Activated T-helper 1 cell treated with anti-CD3 and anti-CD28 coated beads, Interleukin-12 subunit alpha, Interleukin-12 subunit beta, Interleukin-2, Interleukin-4 antibody, amounts not matched to agents 30 ng/mL and 10 ng/mL and 1 ng/mL, durations not matched to agents 14 hours and 24 hours and 36 hours (primary cell): Measurements from ENCODE around the gene CALM1. TPM values are rescaled to one million over a fixed set of nuclear protein-coding genes. Genes with fewer than 3 reads are reported as not detected.
A peak's percentile ranks its signal among the peaks of the same experiment; 100 is the strongest.

Experiments used
- DNase-seq: peaks from one replicate; pipeline ENCODE4 v3.0.0; 2021; ENCODE audit warnings: low spot score
- H3K27ac Mint-ChIP-seq: one replicate; pipeline ENCODE4 v1.8.0; 2021; ENCODE audit warnings: mild to moderate bottlenecking, mixed read lengths
- H3K27me3 Mint-ChIP-seq: one replicate; pipeline ENCODE4 v1.8.0; 2022; ENCODE audit warnings: mild to moderate bottlenecking, moderate library complexity, mixed read lengths; ENCODE audit not compliant: insufficient read depth
- H3K36me3 Mint-ChIP-seq: one replicate; pipeline ENCODE4 v1.8.0; 2021; ENCODE audit warnings: low read depth, mixed read lengths
- H3K4me1 Mint-ChIP-seq: one replicate; pipeline ENCODE4 v1.8.0; 2021; ENCODE audit warnings: low read depth, mixed read lengths
- H3K4me3 Mint-ChIP-seq: one replicate; pipeline ENCODE4 v1.8.0; 2021; ENCODE audit warnings: mild to moderate bottlenecking, moderate library complexity, mixed read lengths
- H3K9me3 Mint-ChIP-seq: one replicate; pipeline ENCODE4 v1.8.0; 2021; ENCODE audit warnings: mixed read lengths
- intact Hi-C: fragments of 100-400 bp; cut with micrococcal nuclease; formaldehyde crosslinking; loops from one replicate; pipeline ENCODE4 v1.15.1; 2024
- total RNA-seq: library from RNA; stranded (reverse); gene quantifications from 2 replicates; pipeline ENCODE4 v1.2.3, GENCODE V29; 2022

CALM1 gene
- 513 and 521 TPM in 2 replicates for total RNA-seq

- Mint-ChIP-seq H3K4me3 (peak within 1 kb of the TSS; percentile 89), H3K4me1 (peaks cover 39% of the 10 kb centered on the region), H3K27ac (peak within 1 kb of the TSS; percentile 90), H3K36me3 (peaks cover 26% of the 10 kb centered on the region), H3K9me3 (no peaks in the 10 kb centered on the region), H3K27me3 (peaks cover 2% of the 10 kb centered on the region)
- intact Hi-C loops, result loop anchor here (1.0 to 5.0 kb wide), 7 partner anchors 13 to 666 kb away; partner anchors contain the start of genes NRDE2, PSMC1 and RPS6KA5
- DNase-seq, result peak; percentile 93
These were observed at the start of gene CALM1 for GRCh38 chr14:90396341-90397339. Gene CALM1, plus strand, starts transcription at chr14:90397029. Its CDS starts 202 bp downstream, at chr14:90397231.

GRCh38 chr14:90348270-90348669 lies 48.6 kb upstream of the CALM1 start:
- DNase-seq, result no peak
- Mint-ChIP-seq H3K27me3 (no peaks in the 10 kb centered on the region), H3K9me3 (no peaks in the 10 kb centered on the region), H3K36me3 (no peaks in the 10 kb centered on the region), H3K4me1 (peaks cover 4% of the 10 kb centered on the region), H3K4me3 (no peak overlapping the region), H3K27ac (no peak overlapping the region)
- intact Hi-C loops, result no loop called here

- H3K4me1 Mint-ChIP-seq, result peaks cover 4% of the 10 kb centered on the region
- H3K9me3 Mint-ChIP-seq, result no peaks in the 10 kb centered on the region
- H3K36me3 Mint-ChIP-seq, result no peaks in the 10 kb centered on the region
- no peak for DNase-seq
- no peaks in the 10 kb centered on the region for H3K27me3 Mint-ChIP-seq
- H3K4me3 Mint-ChIP-seq, result no peak overlapping the region
- H3K27ac Mint-ChIP-seq, result no peak overlapping the region
- intact Hi-C loops, result no loop called here
These were observed 47.1 kb upstream of the CALM1 start for GRCh38 chr14:90349739-90350138.

- Mint-ChIP-seq H3K27ac (no peak overlapping the region), H3K4me1 (peaks cover 4% of the 10 kb centered on the region), H3K36me3 (no peaks in the 10 kb centered on the region), H3K27me3 (peaks cover 5% of the 10 kb centered on the region), H3K4me3 (no peak overlapping the region), H3K9me3 (no peaks in the 10 kb centered on the region)
- intact Hi-C loops, result no loop called here
- DNase-seq, result no peak
These were observed 42.1 kb upstream of the CALM1 start for GRCh38 chr14:90354551-90355298.

- H3K4me1 Mint-ChIP-seq, result no peaks in the 10 kb centered on the region
- intact Hi-C loops, result no loop called here
- H3K27ac Mint-ChIP-seq, result no peak overlapping the region
- DNase-seq, result no peak
- no peaks in the 10 kb centered on the region for H3K9me3 Mint-ChIP-seq
- H3K4me3 Mint-ChIP-seq, result no peak overlapping the region
- no peaks in the 10 kb centered on the region for H3K36me3 Mint-ChIP-seq
- H3K27me3 Mint-ChIP-seq, result peaks cover 5% of the 10 kb centered on the region
These were observed 41.0 kb upstream of the CALM1 start for GRCh38 chr14:90355540-90356518.

- no peaks in the 10 kb centered on the region for H3K36me3 Mint-ChIP-seq
- H3K27me3 Mint-ChIP-seq, result peaks cover 5% of the 10 kb centered on the region
- no peak overlapping the region for H3K4me3 Mint-ChIP-seq
- DNase-seq, result no peak
- intact Hi-C loops, result no loop called here
- H3K9me3 Mint-ChIP-seq, result no peaks in the 10 kb centered on the region
- no peak overlapping the region for H3K27ac Mint-ChIP-seq
- no peaks in the 10 kb centered on the region for H3K4me1 Mint-ChIP-seq
These were observed 39.9 kb upstream of the CALM1 start for GRCh38 chr14:90356925-90357324.

- Mint-ChIP-seq H3K36me3 (no peaks in the 10 kb centered on the region), H3K4me1 (no peaks in the 10 kb centered on the region), H3K4me3 (no peak overlapping the region), H3K27me3 (peaks cover 10% of the 10 kb centered on the region), H3K9me3 (no peaks in the 10 kb centered on the region), H3K27ac (no peak overlapping the region)
- no peak for DNase-seq
- intact Hi-C loops, result no loop called here
These were observed 38.5 kb upstream of the CALM1 start for GRCh38 chr14:90358359-90358758.

- intact Hi-C loops, result no loop called here
- no peak overlapping the region for H3K4me3 Mint-ChIP-seq
- no peaks in the 10 kb centered on the region for H3K4me1 Mint-ChIP-seq
- H3K9me3 Mint-ChIP-seq, result no peaks in the 10 kb centered on the region
- no peaks in the 10 kb centered on the region for H3K36me3 Mint-ChIP-seq
- H3K27ac Mint-ChIP-seq, result no peak overlapping the region
- peaks cover 11% of the 10 kb centered on the region for H3K27me3 Mint-ChIP-seq
- DNase-seq, result no peak
These were observed 34.8 kb upstream of the CALM1 start for GRCh38 chr14:90361865-90362557.

GRCh38 chr14:90362558-90362896 lies 34.3 kb upstream of the CALM1 start:
- no peak overlapping the region for H3K4me3 Mint-ChIP-seq
- H3K27me3 Mint-ChIP-seq, result peaks cover 11% of the 10 kb centered on the region
- no peaks in the 10 kb centered on the region for H3K36me3 Mint-ChIP-seq
- H3K4me1 Mint-ChIP-seq, result no peaks in the 10 kb centered on the region
- intact Hi-C loops, result no loop called here
- H3K9me3 Mint-ChIP-seq, result no peaks in the 10 kb centered on the region
- no peak overlapping the region for H3K27ac Mint-ChIP-seq
- no peak for DNase-seq

- peaks cover 6% of the 10 kb centered on the region for H3K27me3 Mint-ChIP-seq
These were observed 27.7 kb upstream of the CALM1 start for GRCh38 chr14:90368946-90369721.

GRCh38 chr14:90373887-90374286 lies 22.9 kb upstream of the CALM1 start:
- H3K27ac Mint-ChIP-seq, result no peak overlapping the region
- no peaks in the 10 kb centered on the region for H3K9me3 Mint-ChIP-seq
- DNase-seq, result no peak
- H3K36me3 Mint-ChIP-seq, result no peaks in the 10 kb centered on the region
- H3K27me3 Mint-ChIP-seq, result peaks cover 2% of the 10 kb centered on the region
- no peak overlapping the region for H3K4me3 Mint-ChIP-seq
- no peaks in the 10 kb centered on the region for H3K4me1 Mint-ChIP-seq
- intact Hi-C loops, result no loop called here

More at GRCh38 chr14:90368946-90369721, 27.7 kb upstream of the CALM1 start:
- no peaks in the 10 kb centered on the region for H3K36me3 Mint-ChIP-seq
- H3K4me1 Mint-ChIP-seq, result no peaks in the 10 kb centered on the region
- no peak overlapping the region for H3K27ac Mint-ChIP-seq
- no peaks in the 10 kb centered on the region for H3K9me3 Mint-ChIP-seq
- H3K4me3 Mint-ChIP-seq, result no peak overlapping the region
- intact Hi-C loops, result loop anchor here (1.0 to 5.0 kb wide), 3 partner anchors 33 to 328 kb away; no protein-coding TSS in a partner anchor
- no peak for DNase-seq
